OCI-LY3 (cell line): ENCODE data around the gene FOXM1.

Source experiments
- H2AFZ ChIP-seq: fragments of 200-600, 300-600 bp; shearing (Covaris generic); 2 replicates; pipeline ENCODE4 v1.6.0; 2014; ENCODE audit warnings: antibody characterized with exemption, low read depth, low read length
- H3K27ac ChIP-seq: fragments of 200-600, 300-600 bp; sonication (generic); 2 replicates; pipeline ENCODE4 v1.5.1; 2014; ENCODE audit warnings: mild to moderate bottlenecking, low read length, moderate library complexity, mixed read lengths
- H3K27me3 ChIP-seq: fragments of 200-600, 300-600 bp; sonication (generic); 2 replicates; pipeline ENCODE4 v1.6.1; 2014; ENCODE audit warnings: low read depth, low read length, mixed read lengths
- H3K36me3 ChIP-seq: fragments of 200-600, 300-600 bp; sonication (generic); replicated peaks from 2 replicates; pipeline ENCODE3; 2014; ENCODE audit warnings: low read depth, low read length, mixed read lengths
- H3K4me1 ChIP-seq: fragments of 300-600, 200-600 bp; sonication (generic); 2 replicates; pipeline ENCODE4 v1.6.1; 2014; ENCODE audit warnings: low read length, mixed read lengths
- H3K4me2 ChIP-seq: fragments of 200-600, 300-600 bp; sonication (generic); 2 replicates; pipeline ENCODE4 v1.6.1; 2014; ENCODE audit warnings: low read length, mixed read lengths
- H3K4me3 ChIP-seq: fragments of 300-600, 200-600 bp; sonication (generic); 2 replicates; pipeline ENCODE4 v1.5.1; 2014; ENCODE audit warnings: antibody characterized with exemption, mild to moderate bottlenecking, low read length, moderate library complexity
- H3K79me2 ChIP-seq: fragments of 300-600, 200-600 bp; shearing (Covaris generic); 2 replicates; pipeline ENCODE4 v1.6.1; 2014; ENCODE audit warnings: mild to moderate bottlenecking, low read length, mixed read lengths
- H3K9ac ChIP-seq: fragments of 300-600, 200-600 bp; shearing (Covaris generic); 2 replicates; pipeline ENCODE4 v1.6.0; 2014; ENCODE audit warnings: mild to moderate bottlenecking, low read length, moderate library complexity
- H3K9me3 ChIP-seq: fragments of 200-600, 300-600 bp; shearing (Covaris generic); 2 replicates; pipeline ENCODE4 v1.6.1; 2014; ENCODE audit warnings: low read length, mixed read lengths; ENCODE audit not compliant: insufficient read depth
- H4K20me1 ChIP-seq: fragments of 200-600, 300-600 bp; sonication (generic); 2 replicates; pipeline ENCODE4 v1.6.1; 2016; ENCODE audit warnings: low read length, mixed read lengths; ENCODE audit not compliant: insufficient read depth
- EZH2phosphoT487 ChIP-seq: fragments of 200-600 bp; shearing (Covaris generic); IDR thresholded peaks from 2 replicates; pipeline ENCODE4 v1.6.1; 2018; ENCODE audit warnings: antibody characterized with exemption, mixed run types, low read depth
- TF ChIP-seq, protein P1 (sequence below): fragments of 200-600, 300-600 bp; sonication (generic); IDR thresholded peaks from 2 replicates; pipeline ENCODE4 v1.5.1; 2014; ENCODE audit warnings: antibody characterized with exemption, low read length, low read depth

The FOXM1 gene

DNA sequence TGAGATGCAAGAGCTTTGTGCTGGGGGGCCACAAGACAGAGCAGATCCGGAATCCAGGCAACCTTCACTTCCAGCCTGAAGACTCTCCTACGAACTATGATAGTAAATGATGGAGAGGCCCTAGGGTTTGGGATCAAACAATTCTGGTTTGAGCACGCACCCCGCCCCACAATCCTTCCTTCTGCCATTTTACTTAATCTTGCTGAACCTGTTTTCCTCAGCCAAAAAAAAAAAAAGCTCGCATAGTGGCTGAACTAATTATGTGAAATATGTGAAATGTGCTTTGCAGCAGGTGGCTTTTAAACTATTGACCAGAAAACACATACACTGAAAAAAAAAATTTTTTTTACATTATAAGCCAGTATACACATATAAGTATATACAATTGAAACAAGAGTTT lies 65.2 kb downstream of the FOXM1 start:
- Histone ChIP-seq H3K27ac (peak overlapping the region; percentile 28; the same call in 1 of the 2 replicates), H4K20me1 (no peaks in the 10 kb centered on the region), H3K36me3 (peaks cover 16% of the 10 kb centered on the region), H3K27me3 (no peaks in the 10 kb centered on the region), H3K4me2 (peak overlapping the region; percentile 60), H3K79me2 (peaks cover 32% of the 10 kb centered on the region), H3K9me3 (no peaks in the 10 kb centered on the region), H3K9ac (peak overlapping the region; percentile 60), H3K4me1 (peaks cover 13% of the 10 kb centered on the region), H3K4me3 (peak overlapping the region; percentile 89), H2AFZ (peak overlapping the region; percentile 88)
- TF ChIP-seq, protein P1, sequence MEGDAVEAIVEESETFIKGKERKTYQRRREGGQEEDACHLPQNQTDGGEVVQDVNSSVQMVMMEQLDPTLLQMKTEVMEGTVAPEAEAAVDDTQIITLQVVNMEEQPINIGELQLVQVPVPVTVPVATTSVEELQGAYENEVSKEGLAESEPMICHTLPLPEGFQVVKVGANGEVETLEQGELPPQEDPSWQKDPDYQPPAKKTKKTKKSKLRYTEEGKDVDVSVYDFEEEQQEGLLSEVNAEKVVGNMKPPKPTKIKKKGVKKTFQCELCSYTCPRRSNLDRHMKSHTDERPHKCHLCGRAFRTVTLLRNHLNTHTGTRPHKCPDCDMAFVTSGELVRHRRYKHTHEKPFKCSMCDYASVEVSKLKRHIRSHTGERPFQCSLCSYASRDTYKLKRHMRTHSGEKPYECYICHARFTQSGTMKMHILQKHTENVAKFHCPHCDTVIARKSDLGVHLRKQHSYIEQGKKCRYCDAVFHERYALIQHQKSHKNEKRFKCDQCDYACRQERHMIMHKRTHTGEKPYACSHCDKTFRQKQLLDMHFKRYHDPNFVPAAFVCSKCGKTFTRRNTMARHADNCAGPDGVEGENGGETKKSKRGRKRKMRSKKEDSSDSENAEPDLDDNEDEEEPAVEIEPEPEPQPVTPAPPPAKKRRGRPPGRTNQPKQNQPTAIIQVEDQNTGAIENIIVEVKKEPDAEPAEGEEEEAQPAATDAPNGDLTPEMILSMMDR, result no peak
- no peak for TF ChIP-seq EZH2phosphoT487
